ENCODE results near the gene RANGAP1.
A peak's percentile ranks its signal among the peaks of the same experiment; 100 is the strongest.
"Not testable (repeated sequence)": the region's sequence is repeated elsewhere in the genome, so short reads cannot be mapped to it uniquely, and the experiment has no call there.

The RANGAP1 gene

DNA sequence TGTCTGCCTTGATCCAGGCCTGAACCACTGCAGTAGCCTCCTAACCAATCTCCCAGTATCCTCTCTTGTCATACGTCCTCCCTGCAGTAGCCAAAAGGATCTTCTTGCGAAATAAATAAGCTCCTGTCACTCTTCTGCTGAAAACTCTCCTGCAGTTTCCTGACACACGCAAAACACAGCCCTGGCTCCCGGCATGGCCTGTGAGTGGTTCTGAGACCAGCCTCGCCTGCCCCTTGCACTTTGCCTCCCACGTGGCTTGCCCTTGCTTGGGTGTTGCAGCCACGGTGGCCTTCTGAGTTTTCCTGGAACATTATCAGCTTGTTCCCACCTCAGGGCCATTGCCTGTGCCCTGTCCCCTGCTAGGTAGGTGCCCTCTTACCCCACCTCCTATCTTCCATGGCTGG, 22.6 kb upstream of the RANGAP1 start:
- no peak for ATAC-seq
- no peak overlapping the region for H3K27ac Mint-ChIP-seq
- no peak overlapping the region for H3K4me3 Mint-ChIP-seq
- DNase-seq, result no peak
- H3K27me3 Mint-ChIP-seq, result no peaks in the 10 kb centered on the region
- H3K9me3 Mint-ChIP-seq, result no peaks in the 10 kb centered on the region
- H3K4me1 Mint-ChIP-seq, result peaks cover 33% of the 10 kb centered on the region
- H3K36me3 Mint-ChIP-seq (ENCODE audit: low read depth), result peaks cover 18% of the 10 kb centered on the region

GRCh38 chr22:41308054-41308453, 22.1 kb upstream of the RANGAP1 start:
- no peak overlapping the region for H3K4me3 Mint-ChIP-seq
- peaks cover 37% of the 10 kb centered on the region for H3K4me1 Mint-ChIP-seq
- no peak overlapping the region for H3K27ac Mint-ChIP-seq
- no peaks in the 10 kb centered on the region for H3K9me3 Mint-ChIP-seq
- no peak for DNase-seq
- peaks cover 18% of the 10 kb centered on the region for H3K36me3 Mint-ChIP-seq (ENCODE audit: low read depth)
- no peaks in the 10 kb centered on the region for H3K27me3 Mint-ChIP-seq
- ATAC-seq, result no peak

DNA sequence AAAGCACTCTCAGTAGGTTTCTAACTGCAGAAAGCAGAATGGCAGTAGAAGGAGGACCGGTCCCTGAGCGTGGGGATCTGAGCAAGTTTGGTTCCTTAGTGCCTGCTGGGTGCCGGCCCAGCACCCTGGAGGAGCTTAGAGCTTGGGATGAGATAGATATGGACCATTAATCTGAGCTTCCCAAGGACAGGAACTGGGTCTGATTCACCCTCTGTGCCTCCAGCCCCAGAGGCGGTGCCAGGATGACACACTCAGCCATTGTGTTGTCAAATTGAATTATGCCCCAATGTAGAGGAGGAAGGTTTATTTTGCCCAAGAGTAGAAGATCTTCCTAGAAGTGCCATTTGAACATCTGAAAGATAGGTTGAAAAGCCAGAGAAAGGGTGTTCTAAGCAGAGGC, 19.7 kb upstream of the RANGAP1 start:
- Mint-ChIP-seq H3K4me1 (peaks cover 40% of the 10 kb centered on the region), H3K36me3 (ENCODE audit: low read depth) (peaks cover 16% of the 10 kb centered on the region), H3K4me3 (no peak overlapping the region), H3K9me3 (no peaks in the 10 kb centered on the region), H3K27me3 (no peaks in the 10 kb centered on the region), H3K27ac (no peak overlapping the region)
- DNase-seq, result no peak
- no peak for ATAC-seq

- H3K4me1 Mint-ChIP-seq, result peaks cover 41% of the 10 kb centered on the region
- H3K27ac Mint-ChIP-seq, result peak overlapping the region; percentile 67
Observed at GRCh38 chr22:41302811-41303210, 16.8 kb upstream of the RANGAP1 start.

DNA sequence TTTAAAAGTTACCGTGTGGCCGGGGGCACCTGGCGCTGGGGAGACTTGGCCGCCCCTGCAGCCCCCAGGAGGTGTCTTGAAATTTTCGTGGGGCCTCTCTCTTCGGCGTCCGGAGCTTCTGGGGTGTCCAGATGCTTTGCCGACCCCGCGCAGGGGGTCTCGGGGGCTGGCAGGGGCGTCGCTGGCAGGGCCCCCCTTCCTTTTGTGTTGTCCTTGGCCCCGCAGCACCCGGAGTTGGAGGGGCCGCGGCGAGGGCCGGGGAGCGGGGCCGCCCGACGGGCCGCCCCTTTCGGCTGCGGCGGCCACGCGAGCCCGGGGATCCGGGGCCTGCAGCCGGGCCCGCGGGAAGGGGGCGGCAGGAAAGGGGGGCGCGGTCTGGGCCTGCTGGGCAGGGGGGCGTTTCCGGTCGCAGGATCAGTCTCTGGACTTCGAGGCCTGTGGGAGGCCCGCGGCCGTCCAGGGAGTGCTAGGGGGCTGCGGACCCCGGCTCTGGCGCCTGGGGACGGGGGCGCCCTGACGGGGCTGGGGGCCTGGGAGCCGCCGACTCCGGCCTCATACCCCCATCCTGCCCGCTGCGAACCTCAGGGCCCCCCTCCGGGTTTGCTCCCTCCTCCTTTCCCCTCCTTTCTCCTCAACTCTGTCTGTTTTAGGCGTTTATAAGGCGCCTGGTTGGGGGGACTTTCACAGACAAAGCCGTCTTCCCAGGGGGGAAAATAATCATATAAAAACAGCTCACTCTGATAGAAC, 16.2 kb upstream of the RANGAP1 start:
- Mint-ChIP-seq H3K36me3 (ENCODE audit: low read depth) (peaks cover 8% of the 10 kb centered on the region), H3K9me3 (no peaks in the 10 kb centered on the region), H3K27me3 (no peaks in the 10 kb centered on the region), H3K4me1 (peaks cover 35% of the 10 kb centered on the region), H3K4me3 (peak overlapping the region; percentile 82), H3K27ac (peak overlapping the region; percentile 67)
- DNase-seq, result peak; percentile 18
- ATAC-seq, result no peak

More at GRCh38 chr22:41302811-41303210, 16.8 kb upstream of the RANGAP1 start:
- Mint-ChIP-seq H3K4me3 (peak overlapping the region; percentile 82), H3K9me3 (no peaks in the 10 kb centered on the region), H3K27me3 (no peaks in the 10 kb centered on the region), H3K36me3 (ENCODE audit: low read depth) (peaks cover 11% of the 10 kb centered on the region)
- ATAC-seq (no peak), DNase-seq (no peak)

GRCh38 chr22:41301085-41302020, 15.4 kb upstream of the RANGAP1 start, which contains the start of gene ZC3H7B:
Gene ZC3H7B, plus strand, starts transcription at chr22:41301525. Its CDS starts 19,136 bp downstream, at chr22:41320661.
- ATAC-seq (peak; percentile 97), DNase-seq (peak; percentile 83)
- Mint-ChIP-seq H3K4me3 (peak within 1 kb of the TSS; percentile 82), H3K4me1 (peaks cover 33% of the 10 kb centered on the region), H3K9me3 (no peaks in the 10 kb centered on the region), H3K36me3 (ENCODE audit: low read depth) (peaks cover 8% of the 10 kb centered on the region), H3K27ac (peak within 1 kb of the TSS; percentile 74), H3K27me3 (no peaks in the 10 kb centered on the region)

- Mint-ChIP-seq H3K27ac (peak overlapping the region; percentile 74), H3K27me3 (no peaks in the 10 kb centered on the region), H3K36me3 (ENCODE audit: low read depth) (peaks cover 5% of the 10 kb centered on the region), H3K4me1 (peaks cover 33% of the 10 kb centered on the region), H3K9me3 (no peaks in the 10 kb centered on the region), H3K4me3 (peak overlapping the region; percentile 73)
- ATAC-seq (no peak), DNase-seq (no peak)
Observed at GRCh38 chr22:41300661-41301060, 14.7 kb upstream of the RANGAP1 start.

DNA sequence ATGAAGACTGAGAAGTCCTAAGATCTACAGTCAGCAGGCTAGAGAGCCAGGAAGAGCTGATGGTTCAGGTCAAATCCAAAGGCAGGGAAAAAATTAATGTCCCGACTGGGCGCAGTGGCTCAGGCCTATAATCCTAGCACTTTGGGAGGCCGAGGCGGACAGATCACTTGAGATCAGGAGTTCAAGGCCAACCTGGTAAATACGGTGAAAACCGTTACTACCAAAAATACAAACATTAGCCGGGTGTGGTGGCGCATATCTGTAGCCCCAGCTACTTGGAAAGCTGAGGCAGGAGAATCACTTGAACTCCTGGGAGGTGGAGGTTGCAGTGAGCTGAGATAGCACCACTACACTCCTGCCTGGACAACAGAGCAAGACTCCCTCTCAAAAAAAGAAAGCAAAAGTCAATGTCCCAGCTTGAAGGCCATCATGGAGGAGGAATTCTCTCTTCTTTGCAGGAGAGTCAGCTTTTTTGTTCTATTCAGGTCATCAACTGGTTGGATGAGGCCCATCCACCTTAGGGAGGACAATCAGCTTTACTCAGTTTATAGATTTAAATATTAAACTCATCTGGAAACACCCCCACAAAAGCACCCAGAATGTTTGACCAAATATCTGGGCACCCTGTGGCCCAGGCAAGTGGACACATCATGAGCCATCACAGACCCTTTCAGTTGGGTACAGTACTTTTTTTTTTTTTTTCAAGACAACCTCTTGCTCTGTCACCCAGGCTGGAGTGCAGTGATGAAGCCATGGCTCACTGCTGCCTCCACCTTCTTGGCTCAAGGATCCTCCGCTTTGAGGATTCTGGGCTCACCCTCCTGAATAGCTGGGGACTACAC, 11.1 kb upstream of the RANGAP1 start:
- no peaks in the 10 kb centered on the region for H3K36me3 Mint-ChIP-seq (ENCODE audit: low read depth)
- no peak overlapping the region for H3K4me3 Mint-ChIP-seq
- DNase-seq, result no peak

DNA sequence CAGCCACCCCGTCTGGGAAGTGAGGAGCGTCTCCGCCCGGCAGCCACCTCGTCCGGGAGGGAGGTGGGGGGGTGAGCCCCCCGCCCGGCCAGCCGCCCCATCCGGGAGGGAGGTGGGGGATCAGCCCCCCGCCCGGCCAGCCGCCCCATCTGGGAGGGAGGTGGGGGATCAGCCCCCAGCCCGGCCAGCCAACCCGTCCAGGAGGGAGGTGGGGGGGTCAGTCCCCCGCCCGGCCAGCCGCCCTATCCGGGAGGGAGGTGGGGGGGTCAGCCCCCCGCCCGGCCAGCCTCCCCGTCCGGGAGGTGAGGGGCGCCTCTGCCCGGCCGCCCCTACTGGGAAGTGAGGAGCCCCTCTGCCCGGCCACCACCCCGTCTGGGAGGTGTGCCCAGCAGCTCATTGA, 8.8 kb upstream of the RANGAP1 start:
- H3K27ac Mint-ChIP-seq; H3K36me3 Mint-ChIP-seq (ENCODE audit: low read depth); ATAC-seq; H3K4me3 Mint-ChIP-seq; H3K9me3 Mint-ChIP-seq; DNase-seq; H3K4me1 Mint-ChIP-seq; H3K27me3 Mint-ChIP-seq: not testable (repeated sequence)

More for the DNA sequence above, 11.1 kb upstream of the RANGAP1 start:
- H3K9me3 Mint-ChIP-seq, result no peaks in the 10 kb centered on the region
- H3K27ac Mint-ChIP-seq, result no peak overlapping the region
- H3K27me3 Mint-ChIP-seq, result no peaks in the 10 kb centered on the region
- no peak for ATAC-seq
- H3K4me1 Mint-ChIP-seq, result peaks cover 7% of the 10 kb centered on the region

- no peak overlapping the region for H3K27ac Mint-ChIP-seq
- DNase-seq, result no peak
Observed at GRCh38 chr22:41290262-41291221, 4.6 kb upstream of the RANGAP1 start.

GRCh38 chr22:41289671-41290070, 3.7 kb upstream of the RANGAP1 start:
- Mint-ChIP-seq H3K36me3 (ENCODE audit: low read depth) (peaks cover 5% of the 10 kb centered on the region), H3K4me1 (peaks cover 20% of the 10 kb centered on the region), H3K27me3 (no peaks in the 10 kb centered on the region), H3K27ac (no peak overlapping the region), H3K9me3 (no peaks in the 10 kb centered on the region), H3K4me3 (no peak overlapping the region)
- ATAC-seq (no peak), DNase-seq (no peak)

More at GRCh38 chr22:41290262-41291221, 4.6 kb upstream of the RANGAP1 start:
- Mint-ChIP-seq H3K36me3 (ENCODE audit: low read depth) (no peaks in the 10 kb centered on the region), H3K27me3 (no peaks in the 10 kb centered on the region), H3K4me1 (peaks cover 13% of the 10 kb centered on the region), H3K4me3 (no peak overlapping the region), H3K9me3 (no peaks in the 10 kb centered on the region)
- no peak for ATAC-seq

DNA sequence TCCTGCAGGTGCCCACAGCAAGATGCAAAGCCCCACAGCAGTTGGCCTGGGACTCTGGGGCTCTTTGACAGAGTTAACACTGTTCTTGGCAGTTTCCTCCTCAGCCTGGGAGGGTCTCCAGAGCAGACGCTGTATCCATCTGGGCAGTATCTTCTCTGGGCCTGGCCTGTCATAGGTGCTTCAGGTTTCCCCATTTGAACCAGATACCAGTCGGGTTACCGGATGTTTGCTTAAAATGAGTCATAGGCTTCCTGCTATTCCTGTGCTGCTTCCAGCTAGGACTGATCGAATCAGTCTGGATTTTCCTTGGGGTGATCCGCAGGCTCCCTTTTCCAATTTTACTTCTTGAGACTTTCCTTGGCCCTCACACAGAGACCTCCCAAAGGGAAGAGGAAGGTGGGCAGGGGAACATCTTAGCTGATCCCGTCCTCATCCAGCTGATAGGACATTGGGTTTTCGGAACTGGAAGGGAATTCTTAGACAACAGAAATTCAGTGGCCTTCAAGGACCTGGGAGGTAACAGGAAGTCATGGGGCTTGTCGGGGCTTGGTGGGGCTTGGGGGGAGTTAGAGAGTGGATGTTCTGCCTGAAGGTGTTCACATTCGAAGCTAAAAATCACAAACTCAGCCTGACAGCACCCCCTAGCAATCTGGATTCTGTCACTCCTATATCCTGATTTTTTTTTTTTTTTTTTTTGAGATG, 2.4 kb upstream of the RANGAP1 start:
- Mint-ChIP-seq H3K9me3 (no peaks in the 10 kb centered on the region), H3K27ac (no peak overlapping the region), H3K4me1 (peaks cover 29% of the 10 kb centered on the region), H3K27me3 (no peaks in the 10 kb centered on the region), H3K4me3 (peak overlapping the region; percentile 53), H3K36me3 (ENCODE audit: low read depth) (peaks cover 9% of the 10 kb centered on the region)
- DNase-seq, result no peak
- ATAC-seq, result no peak

GRCh38 chr22:41286639-41287091, 678 bp upstream of the RANGAP1 start:
- DNase-seq (peak; percentile 42), ATAC-seq (no peak)
- H3K27ac Mint-ChIP-seq, result peak overlapping the region; percentile 81
- H3K36me3 Mint-ChIP-seq (ENCODE audit: low read depth), result peaks cover 17% of the 10 kb centered on the region
- peak overlapping the region; percentile 86 for H3K4me3 Mint-ChIP-seq
- no peaks in the 10 kb centered on the region for H3K9me3 Mint-ChIP-seq
- H3K27me3 Mint-ChIP-seq, result no peaks in the 10 kb centered on the region
- peaks cover 37% of the 10 kb centered on the region for H3K4me1 Mint-ChIP-seq

Data from activated naive CD8-positive, alpha-beta T cell treated with anti-CD3 and anti-CD28 coated beads, Interleukin-2, amount 50 U/mL, for 24 hours (primary cell).